ENCODE measurements around the gene HOXA5.

The HOXA5 gene

GRCh38 chr7:27097686-27098577 is 45.5 kb downstream of the HOXA5 start:
- DNase-seq (ENCODE audit: low read depth in 4 of 4, low spot score in 1 of 4), result no peak

GRCh38 chr7:27096768-27097514 is 46.5 kb downstream of the HOXA5 start:
- DNase-seq (ENCODE audit: low read depth in 4 of 4, low spot score in 1 of 4), result no peak

- DNase-seq (ENCODE audit: low read depth in 4 of 4, low spot score in 1 of 4), result peak; percentile 32 to 54 (median 44)
Observed at GRCh38 chr7:27095897-27096767, 47.3 kb downstream of the HOXA5 start, which contains the start of gene HOXA1. Gene HOXA1 (minus strand): TSS chr7:27096000. CDS start chr7:27095912, 88 bp downstream.

- DNase-seq (ENCODE audit: low read depth in 4 of 4, low spot score in 1 of 4), result no peak
Observed at GRCh38 chr7:27095050-27095896, 48.2 kb downstream of the HOXA5 start.

- no peak for DNase-seq (ENCODE audit: low read depth in 4 of 4, low spot score in 1 of 4)
Observed at GRCh38 chr7:27094304-27095049, 49.0 kb downstream of the HOXA5 start.

GRCh38 chr7:27093184-27093895 is 50.1 kb downstream of the HOXA5 start:
- DNase-seq (ENCODE audit: low read depth in 4 of 4, low spot score in 1 of 4), result no peak

GRCh38 chr7:27092819-27093110 is 50.7 kb downstream of the HOXA5 start:
- no peak for DNase-seq (ENCODE audit: low read depth in 4 of 4, low spot score in 1 of 4)

GRCh38 chr7:27091941-27092818 is 51.3 kb downstream of the HOXA5 start:
- DNase-seq (ENCODE audit: low read depth in 4 of 4, low spot score in 1 of 4), result no peak

GRCh38 chr7:27091105-27091504 is 52.4 kb downstream of the HOXA5 start:
- DNase-seq (ENCODE audit: low read depth in 4 of 4, low spot score in 1 of 4), result no peak

All from stimulated activated CD4-positive, alpha-beta T cell treated with anti-CD3 and anti-CD28 coated beads, Interleukin-1b, Interleukin-23, amount 100 ng/mL, for 24 hours (primary cell).